Measurements from ENCODE around the gene PCNT. TPM values are rescaled to one million over a fixed set of nuclear protein-coding genes. Genes with fewer than 3 reads are reported as not detected.

Gene PCNT
- total RNA-seq, 3 donors from 2014 or later (not counting 1 experiment from before 2014, with no cell fraction given), result 83.6 to 94.9 (median 84.0) TPM

- DNase-seq, result no peak
- no peaks in the 10 kb centered on the region for H3K36me3 ChIP-seq (ENCODE audit: control insufficient read depth, insufficient read depth, low read length)
Observed at GRCh38 chr21:46311568-46311967, 12.4 kb upstream of the PCNT start.

GRCh38 chr21:46312949-46313348, 11.0 kb upstream of the PCNT start:
- H3K36me3 Mint-ChIP-seq, result no peaks in the 10 kb centered on the region
- H3K4me1 Mint-ChIP-seq, result no peaks in the 10 kb centered on the region
- WGBS (ENCODE audit: insufficient coverage), result 98% methylated on average over 5 of the region's 5 CpGs
- DNase-seq (no peak), ATAC-seq (no peak)
- Histone ChIP-seq H3K4me3 (ENCODE audit: low read length) (no peak overlapping the region), H3K4me1 (ENCODE audit: control insufficient read depth, insufficient read depth, low read length) (no peaks in the 10 kb centered on the region), H3K36me3 (ENCODE audit: control insufficient read depth, insufficient read depth, low read length) (no peaks in the 10 kb centered on the region), H3K27ac (ENCODE audit: low read length) (no peak overlapping the region), H3K27me3 (ENCODE audit: control insufficient read depth, insufficient read depth, low read length) (no peaks in the 10 kb centered on the region), H3K9me3 (ENCODE audit: control insufficient read depth, insufficient read depth, low read length) (no peaks in the 10 kb centered on the region)
- TF ChIP-seq CTCF (IDR thresholded peaks at IDR 0.05), result no peak
- H3K4me3 Mint-ChIP-seq, result no peak overlapping the region
- no peaks in the 10 kb centered on the region for H3K27me3 Mint-ChIP-seq (ENCODE audit: low read depth in 2 of 2)
- no peaks in the 10 kb centered on the region for H3K9me3 Mint-ChIP-seq
- intact Hi-C loops (cut with micrococcal nuclease), result no loop called here
- H3K27ac Mint-ChIP-seq, result no peak overlapping the region

More at GRCh38 chr21:46311568-46311967, 12.4 kb upstream of the PCNT start:
- Mint-ChIP-seq H3K4me3 (no peak overlapping the region), H3K4me1 (no peaks in the 10 kb centered on the region), H3K9me3 (no peaks in the 10 kb centered on the region), H3K36me3 (no peaks in the 10 kb centered on the region), H3K27ac (no peak overlapping the region), H3K27me3 (ENCODE audit: low read depth in 2 of 2) (no peaks in the 10 kb centered on the region)
- no peak overlapping the region for H3K27ac ChIP-seq (ENCODE audit: low read length)
- H3K4me1 ChIP-seq (ENCODE audit: control insufficient read depth, insufficient read depth, low read length), result no peaks in the 10 kb centered on the region
- no peaks in the 10 kb centered on the region for H3K27me3 ChIP-seq (ENCODE audit: control insufficient read depth, insufficient read depth, low read length)
- intact Hi-C loops (cut with micrococcal nuclease), result no loop called here
- no peak for TF ChIP-seq CTCF (IDR thresholded peaks at IDR 0.05)
- no peak for ATAC-seq
- H3K4me3 ChIP-seq (ENCODE audit: low read length), result no peak overlapping the region
- H3K9me3 ChIP-seq (ENCODE audit: control insufficient read depth, insufficient read depth, low read length), result no peaks in the 10 kb centered on the region

- no peak for TF ChIP-seq CTCF (IDR thresholded peaks at IDR 0.05)
- intact Hi-C loops (cut with micrococcal nuclease), result no loop called here
- H3K27ac ChIP-seq (ENCODE audit: low read length), result no peak overlapping the region
- Mint-ChIP-seq H3K9me3 (no peaks in the 10 kb centered on the region), H3K4me1 (no peaks in the 10 kb centered on the region), H3K36me3 (no peaks in the 10 kb centered on the region), H3K27ac (no peak overlapping the region), H3K4me3 (no peak overlapping the region), H3K27me3 (ENCODE audit: low read depth in 2 of 2) (no peaks in the 10 kb centered on the region)
- H3K27me3 ChIP-seq (ENCODE audit: control insufficient read depth, insufficient read depth, low read length), result no peaks in the 10 kb centered on the region
- H3K9me3 ChIP-seq (ENCODE audit: control insufficient read depth, insufficient read depth, low read length), result no peaks in the 10 kb centered on the region
- H3K4me3 ChIP-seq (ENCODE audit: low read length), result no peak overlapping the region
- no peaks in the 10 kb centered on the region for H3K4me1 ChIP-seq (ENCODE audit: control insufficient read depth, insufficient read depth, low read length)
- DNase-seq, result no peak
- WGBS (ENCODE audit: insufficient coverage), result 98% methylated on average over 22 of the region's 22 CpGs
- no peak for ATAC-seq
- H3K36me3 ChIP-seq (ENCODE audit: control insufficient read depth, insufficient read depth, low read length), result no peaks in the 10 kb centered on the region
Observed at GRCh38 chr21:46314441-46315020, 9.4 kb upstream of the PCNT start.

- no peak for DNase-seq
- H3K9me3 Mint-ChIP-seq, result no peaks in the 10 kb centered on the region
- no peaks in the 10 kb centered on the region for H3K4me1 ChIP-seq (ENCODE audit: control insufficient read depth, insufficient read depth, low read length)
- H3K36me3 Mint-ChIP-seq, result no peaks in the 10 kb centered on the region
- no peaks in the 10 kb centered on the region for H3K36me3 ChIP-seq (ENCODE audit: control insufficient read depth, insufficient read depth, low read length)
- H3K27me3 ChIP-seq (ENCODE audit: control insufficient read depth, insufficient read depth, low read length), result no peaks in the 10 kb centered on the region
- no peak for TF ChIP-seq CTCF (IDR thresholded peaks at IDR 0.05)
- 96% methylated on average over 14 of the region's 14 CpGs for WGBS (ENCODE audit: insufficient coverage)
- no peak overlapping the region for H3K4me3 Mint-ChIP-seq
- ATAC-seq, result no peak
- H3K27ac ChIP-seq (ENCODE audit: low read length), result no peak overlapping the region
- H3K4me1 Mint-ChIP-seq, result peaks cover 0 to 4% of the 10 kb centered on the region in 2 donors
- H3K27me3 Mint-ChIP-seq (ENCODE audit: low read depth in 2 of 2), result no peaks in the 10 kb centered on the region
- no peak overlapping the region for H3K27ac Mint-ChIP-seq
- intact Hi-C loops (cut with micrococcal nuclease), result no loop called here
- no peak overlapping the region for H3K4me3 ChIP-seq (ENCODE audit: low read length)
- H3K9me3 ChIP-seq (ENCODE audit: control insufficient read depth, insufficient read depth, low read length), result no peaks in the 10 kb centered on the region
Observed at GRCh38 chr21:46316708-46317324, 7.1 kb upstream of the PCNT start.

All from natural killer cell (primary cell).